GM21825 (cell line): Measurements from ENCODE around the gene SPTBN1.

Source experiments
- ATAC-seq: cut with Tn5 transposase; IDR thresholded peaks from one replicate; pipeline ENCODE4 v1.9.1; 2021; ENCODE audit warnings: mild to moderate bottlenecking, moderate library complexity; ENCODE audit not compliant: unreplicated experiment

The SPTBN1 gene

DNA sequence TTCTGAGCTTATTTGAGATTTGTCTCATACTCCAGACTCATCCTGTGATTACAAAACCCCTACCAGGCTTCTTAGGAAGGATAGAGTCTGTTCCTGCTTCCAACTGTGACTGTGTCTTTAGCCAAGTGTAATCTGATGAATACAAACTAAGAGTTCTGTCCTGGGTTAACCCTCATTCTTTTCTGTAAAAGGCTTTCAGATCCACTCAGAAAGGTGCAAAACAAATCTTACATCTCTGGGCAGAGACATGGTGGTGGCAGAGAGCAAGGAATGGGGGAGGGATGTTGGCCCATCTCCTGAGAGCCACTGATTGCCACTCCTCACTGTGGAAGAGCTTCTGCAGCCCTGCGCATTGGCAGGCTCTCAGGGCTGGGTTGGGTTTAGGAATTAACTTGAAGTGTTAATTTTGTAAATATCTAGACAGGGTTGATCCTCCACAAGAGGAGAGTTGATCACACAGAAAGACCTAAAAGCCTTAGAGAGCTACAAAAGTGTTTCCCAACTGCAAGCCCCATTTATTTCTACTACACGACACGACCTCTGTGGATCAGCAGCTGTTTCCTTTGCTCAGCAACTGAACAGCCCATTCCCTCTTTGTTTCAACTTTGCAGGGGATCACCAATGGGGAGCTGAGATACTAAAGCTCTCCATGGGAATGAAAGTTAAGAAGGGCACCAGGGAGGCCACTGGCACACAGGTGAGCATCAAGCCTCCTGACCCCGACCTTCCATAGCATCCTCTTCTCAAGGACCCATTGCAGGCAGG, 23.7 kb upstream of the SPTBN1 start:
- ATAC-seq = no peak

DNA sequence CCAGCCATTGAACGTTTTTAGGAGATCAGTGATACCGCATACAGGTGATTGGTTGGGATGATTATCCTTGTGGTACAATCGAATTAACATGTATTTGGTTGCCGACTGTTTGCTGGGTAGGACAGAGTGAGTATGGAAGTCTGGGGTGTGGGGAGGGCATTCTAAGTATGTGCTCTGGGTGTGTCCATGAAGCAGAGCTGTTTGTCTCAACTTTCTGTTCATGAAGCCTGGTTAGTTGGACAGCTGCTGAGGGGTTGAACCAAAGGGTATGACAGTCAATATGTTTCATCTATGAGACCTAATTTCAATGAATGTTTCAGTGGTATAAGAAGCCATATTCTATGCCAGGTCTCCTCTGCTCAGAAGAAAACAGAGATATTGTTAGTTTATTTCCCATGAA, 21.9 kb upstream of the SPTBN1 start:
- no peak for ATAC-seq

DNA sequence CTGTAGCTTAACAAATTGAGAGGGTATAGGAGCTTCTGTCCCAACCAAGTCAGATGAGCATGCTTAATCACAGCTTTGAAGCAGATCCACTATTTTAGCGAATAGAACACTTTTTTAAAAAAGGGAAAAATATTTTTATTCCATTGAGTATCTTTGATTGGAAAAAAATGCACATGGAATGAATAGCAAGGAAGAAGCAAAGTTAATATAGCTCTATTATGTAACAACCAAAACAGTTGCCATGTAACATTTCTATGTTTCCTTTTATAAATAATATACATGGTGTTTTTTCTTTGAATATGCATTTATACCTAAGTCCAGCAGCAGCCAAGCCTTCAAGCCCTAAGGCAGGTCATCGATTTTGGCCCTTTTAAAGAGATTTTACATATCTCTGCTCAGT, 21.4 kb upstream of the SPTBN1 start:
- ATAC-seq = no peak

DNA sequence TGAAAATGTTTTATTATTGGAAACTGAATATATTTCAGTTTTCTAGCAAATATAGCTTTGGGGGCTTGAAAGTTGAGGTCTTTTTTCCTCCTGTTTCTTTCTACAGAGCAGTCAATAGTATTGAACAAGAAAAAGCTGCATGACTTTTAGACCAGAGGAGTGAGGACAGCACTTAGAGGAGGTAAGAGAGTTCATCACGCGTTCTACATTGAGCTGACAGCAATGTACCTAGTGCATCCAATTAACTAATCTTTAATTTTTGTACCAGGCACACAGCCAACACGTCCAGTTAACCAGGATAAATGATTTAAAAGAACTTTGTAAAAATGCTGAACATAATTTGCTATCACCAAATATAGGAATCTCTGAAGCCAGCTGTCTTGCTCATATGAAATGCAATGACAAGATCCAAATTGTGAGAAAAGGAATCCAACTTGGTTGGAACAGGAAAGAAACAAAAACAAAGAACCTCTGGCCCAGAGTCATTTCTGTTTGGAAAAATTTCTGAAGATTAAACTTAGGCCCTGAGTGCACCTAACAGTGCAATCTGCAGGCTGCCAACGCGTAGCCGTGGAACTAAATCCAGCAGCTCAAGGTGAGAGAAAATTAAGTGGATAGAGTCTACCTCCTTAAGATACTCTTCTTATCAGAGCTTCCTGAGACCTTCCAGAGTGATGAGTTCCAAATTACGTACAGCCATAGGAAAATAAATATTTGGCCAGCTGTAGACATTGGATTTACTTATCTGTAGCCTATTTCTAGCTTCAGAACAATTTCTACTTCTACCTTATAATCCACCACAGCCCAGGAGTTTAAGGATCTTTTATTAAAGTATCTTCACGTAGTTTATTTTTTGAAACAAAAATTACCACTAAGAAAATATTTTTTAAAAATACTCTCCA, 20.6 kb upstream of the SPTBN1 start:
- no peak for ATAC-seq

DNA sequence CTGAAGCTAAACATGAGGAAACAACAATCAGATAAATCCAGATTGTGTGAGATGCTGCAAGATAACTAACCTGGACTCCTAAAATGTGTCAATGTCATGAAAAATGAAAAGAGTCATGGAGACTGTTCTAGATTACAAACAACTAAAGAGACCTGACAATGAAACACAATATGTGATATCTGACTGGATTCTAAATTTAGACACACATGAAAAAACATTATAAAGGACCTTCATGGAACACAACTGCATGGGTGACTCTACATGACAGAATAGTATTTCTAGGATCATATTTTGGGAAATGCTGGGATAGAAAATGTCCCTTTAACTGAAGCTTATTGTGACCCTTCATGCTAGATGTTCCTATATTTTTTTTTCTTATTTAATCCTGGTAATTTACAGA, 18.5 kb upstream of the SPTBN1 start:
- ATAC-seq = no peak

DNA sequence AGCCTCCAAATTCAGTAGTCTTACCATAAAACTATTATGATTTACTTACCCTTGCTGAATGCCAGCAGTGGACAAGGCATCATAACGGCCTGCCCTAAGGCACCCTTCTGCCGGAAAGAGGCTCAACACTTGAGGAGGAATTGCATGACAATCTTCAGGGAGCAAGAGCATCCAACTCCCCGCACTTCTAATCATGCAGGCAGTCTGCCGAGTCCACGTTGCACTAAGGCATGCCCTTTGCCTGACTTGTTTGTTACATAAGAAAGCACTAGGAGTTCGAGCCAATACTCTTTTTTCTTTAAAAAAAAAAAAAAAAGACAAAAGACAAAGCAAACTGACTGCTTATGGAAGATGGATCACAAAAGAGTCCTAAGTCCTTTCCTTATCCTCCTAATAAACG, 17.9 kb upstream of the SPTBN1 start:
- ATAC-seq = no peak

DNA sequence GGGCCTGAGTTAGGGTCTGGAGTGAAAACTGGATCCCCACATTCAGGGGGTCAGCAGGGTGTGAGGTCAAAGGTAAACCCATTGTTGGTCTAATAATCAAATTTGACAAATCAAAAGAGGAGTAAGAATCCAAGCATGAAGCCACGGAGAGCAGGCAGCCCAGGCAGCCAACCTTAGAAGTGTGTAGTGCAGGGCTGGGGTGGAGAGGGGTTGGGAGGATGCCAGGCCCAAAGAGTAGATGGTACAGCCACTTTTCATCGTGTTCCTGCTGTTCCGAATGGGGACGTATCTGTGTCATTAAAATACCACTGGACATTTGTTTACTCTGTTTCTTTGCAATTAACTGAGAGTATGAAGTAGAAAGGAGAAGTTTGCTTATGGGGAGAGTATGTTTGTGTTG, 16.5 kb upstream of the SPTBN1 start:
- no peak for ATAC-seq

DNA sequence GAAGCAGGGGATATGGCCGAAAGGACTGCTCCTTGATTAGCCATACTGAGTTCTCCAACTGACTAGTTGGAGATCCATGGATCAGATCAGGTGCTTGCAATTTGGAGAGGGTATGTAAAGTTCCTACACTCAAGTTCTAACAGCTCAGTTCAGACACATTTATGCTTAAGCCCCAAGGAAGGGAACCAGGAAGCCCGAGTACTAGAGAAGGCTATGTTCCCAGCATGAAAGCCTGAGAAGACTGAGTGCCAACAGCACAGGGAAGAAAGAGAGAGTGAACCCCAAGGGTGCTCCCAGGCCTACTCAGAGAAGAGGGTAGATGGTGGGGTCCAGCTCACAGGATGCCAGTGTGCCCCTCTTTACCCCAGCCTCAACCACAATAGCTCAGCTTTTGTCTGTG, 16.1 kb upstream of the SPTBN1 start:
- ATAC-seq = no peak

DNA sequence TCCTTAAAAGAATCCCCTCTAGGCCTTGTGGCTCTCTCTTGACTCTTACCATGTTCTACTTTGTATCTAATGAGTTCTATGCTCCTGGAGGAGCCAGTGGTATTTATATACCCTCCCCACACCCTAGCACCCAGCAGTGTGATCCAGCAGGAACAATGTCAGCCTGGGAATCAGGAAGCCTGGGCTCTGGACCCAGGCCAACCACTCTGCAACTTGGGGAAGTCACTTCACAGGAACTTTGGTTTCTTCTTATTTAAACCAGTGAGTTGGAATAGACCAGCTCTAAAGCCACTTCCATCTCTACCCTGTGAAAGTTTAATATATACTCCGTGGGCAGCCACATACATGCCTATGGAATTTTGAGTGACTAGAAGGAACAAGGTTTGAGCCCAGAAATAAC, 11.6 kb upstream of the SPTBN1 start:
- no peak for ATAC-seq

DNA sequence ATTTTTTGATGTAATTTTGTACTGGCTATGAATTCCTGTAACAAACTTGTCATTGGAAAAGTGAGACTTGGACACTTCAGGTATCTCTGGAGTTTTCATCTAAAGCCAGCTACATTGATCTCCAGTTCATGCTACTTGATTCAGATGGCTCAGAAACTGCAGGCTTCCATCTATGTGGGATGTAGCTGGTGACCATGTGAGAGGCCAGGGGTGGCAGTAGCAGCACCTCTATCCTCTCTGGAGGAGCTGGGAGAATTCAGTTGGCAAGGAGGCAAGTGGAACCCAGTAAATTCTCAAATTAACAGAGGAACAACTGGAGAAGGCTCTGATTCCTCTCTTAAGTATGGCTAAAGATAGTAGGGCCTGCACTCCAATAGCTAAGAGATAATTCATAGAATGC, 10.0 kb upstream of the SPTBN1 start:
- no peak for ATAC-seq

DNA sequence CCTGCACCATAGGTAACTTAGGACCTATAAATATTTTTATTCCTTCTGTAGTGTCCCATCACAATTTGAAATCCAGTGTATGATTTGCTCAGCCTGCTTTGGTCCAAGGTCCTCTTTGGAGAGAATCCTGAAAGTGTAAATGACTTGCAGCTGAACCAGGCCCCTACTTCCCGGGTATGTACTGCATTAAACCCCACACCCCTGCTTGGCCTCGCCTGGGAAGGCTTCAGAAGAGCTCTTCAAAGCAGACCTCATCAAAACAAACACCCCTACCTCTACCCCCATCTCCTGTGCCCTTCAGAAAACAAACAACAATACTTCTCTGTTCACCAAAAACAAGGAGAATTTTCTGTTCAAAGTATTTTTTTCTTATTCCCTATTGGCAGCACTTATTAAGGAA, 9.5 kb upstream of the SPTBN1 start:
- ATAC-seq = no peak

DNA sequence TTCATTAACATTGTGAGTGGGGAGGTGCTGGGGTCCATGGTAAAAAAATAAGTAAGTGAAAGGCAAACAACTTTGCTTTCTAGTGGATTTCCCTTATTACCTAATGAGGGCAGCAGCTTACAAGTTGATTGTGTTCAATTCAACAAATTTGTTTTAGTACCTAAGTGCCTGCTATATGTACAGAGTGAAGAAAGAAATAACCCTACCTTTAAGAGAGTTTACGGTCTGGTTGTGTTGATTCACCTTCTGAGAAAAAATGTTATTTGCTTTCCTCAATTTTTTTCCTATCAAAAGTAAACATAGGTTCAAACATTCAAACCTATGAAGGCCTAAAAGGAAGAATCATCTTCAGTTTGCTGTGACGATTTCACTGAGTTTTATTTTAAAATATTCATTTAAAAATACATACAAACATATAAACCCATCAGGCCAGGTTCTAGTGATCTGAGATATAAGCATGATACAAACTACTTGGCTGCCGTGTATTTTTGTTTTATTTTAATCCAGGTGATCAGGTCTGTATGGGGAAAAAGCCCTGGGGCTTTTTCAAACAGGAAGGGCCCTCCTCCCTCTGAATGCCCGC, 1.5 kb upstream of the SPTBN1 start:
- ATAC-seq = no peak

DNA sequence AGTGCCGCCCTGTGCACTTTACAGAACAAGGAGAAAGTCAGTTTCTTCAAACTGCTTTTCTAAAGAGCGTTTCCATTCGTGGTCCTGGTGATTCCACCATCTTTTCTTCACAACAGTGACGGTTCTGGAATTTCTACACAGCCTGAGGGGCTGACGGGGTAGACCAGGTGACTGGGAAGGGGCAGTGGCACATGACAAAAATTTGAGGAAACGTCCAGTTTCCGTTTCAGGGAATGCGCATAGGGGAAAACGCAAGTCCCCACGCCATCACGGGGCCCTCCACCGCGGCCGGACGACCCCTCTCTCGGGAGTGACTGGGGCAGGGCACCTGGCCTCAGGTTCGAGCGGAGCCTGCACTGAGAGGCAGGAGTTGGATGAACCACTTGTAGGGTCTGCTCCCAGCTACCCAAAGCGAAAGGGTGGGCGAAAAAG, 980 bp upstream of the SPTBN1 start:
- no peak for ATAC-seq

DNA sequence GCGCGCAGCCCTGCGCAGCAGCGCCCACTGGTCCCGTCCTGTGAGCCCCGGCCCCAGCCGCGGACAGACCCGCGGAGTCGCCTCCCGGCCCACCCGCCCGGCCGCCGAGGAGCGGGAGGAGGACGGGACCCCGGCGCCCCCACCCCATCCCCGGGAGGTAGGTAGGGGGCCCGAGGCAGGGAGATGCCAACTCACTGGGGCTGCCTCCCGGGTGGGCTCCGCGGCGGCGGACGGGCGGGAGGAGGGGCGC, 160 bp downstream of the SPTBN1 start:
- ATAC-seq = no peak

DNA sequence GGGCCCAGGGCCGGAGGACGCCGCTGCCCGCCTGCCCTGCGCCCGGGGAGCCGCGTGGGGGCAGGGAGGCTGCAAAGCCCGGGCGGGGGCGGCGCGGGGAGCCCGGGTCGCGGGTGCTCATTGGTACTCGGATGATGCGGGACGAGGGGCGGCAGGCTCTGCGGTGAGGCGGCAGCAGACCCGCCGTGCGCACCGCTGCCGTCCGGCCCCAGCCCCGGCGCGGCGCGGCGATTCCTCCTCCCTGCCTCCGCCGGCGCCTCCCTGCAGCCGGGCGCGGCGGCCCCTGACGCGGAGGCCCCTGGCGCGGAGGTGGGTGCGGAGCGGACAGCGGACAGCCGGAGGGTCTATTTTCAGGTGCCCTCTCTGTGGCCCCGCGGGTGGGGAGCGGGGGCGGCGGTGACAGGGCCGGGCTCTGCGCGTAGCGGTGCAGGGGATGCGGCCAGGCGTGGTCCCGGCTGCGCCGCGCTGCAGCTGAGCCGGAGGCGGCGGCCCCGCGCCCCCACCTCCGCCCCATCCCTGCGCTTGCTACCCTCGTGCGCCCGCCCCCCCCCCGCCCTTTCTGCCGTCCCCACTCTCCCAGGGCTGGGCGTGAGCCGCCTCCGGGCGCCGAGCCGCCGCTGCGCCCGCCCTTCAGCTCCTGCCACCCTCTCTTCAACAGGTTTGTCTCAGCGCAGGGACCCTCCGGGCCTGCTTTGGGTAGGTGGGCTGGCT, 640 bp downstream of the SPTBN1 start:
- ATAC-seq = no peak

DNA sequence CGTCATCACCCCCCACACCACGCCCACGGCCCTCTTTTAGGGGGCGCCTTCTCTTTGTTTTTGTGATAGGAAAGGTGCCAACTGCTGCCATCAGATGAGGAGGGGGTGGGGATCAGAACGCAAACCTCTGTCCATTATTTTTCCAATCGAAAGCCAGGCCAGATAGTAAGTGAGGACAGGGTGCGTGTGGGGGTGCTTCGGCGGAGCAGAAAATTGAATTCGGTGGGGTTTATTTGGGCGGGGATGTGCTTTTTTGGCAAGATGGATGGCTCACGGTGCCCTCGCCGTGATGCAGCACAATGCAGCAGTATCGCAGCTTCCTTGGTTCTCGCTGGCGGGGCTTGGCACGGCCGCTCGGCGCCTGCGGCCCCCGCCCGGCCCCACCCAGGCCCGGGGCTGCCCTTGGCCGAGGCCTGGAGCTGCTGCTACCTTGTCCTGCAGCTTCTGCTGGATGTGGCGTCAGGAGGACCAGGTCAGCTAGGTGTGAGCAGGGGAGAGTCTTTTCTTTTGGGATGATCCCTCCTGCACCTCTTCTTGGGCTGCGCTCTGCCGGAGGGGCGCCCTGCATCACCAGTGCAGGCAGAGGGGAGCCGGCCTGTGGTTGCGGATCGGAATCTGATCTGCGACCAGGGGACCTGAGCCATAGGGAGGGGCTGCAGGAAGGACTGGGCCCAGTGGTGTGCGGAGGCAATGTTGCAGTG, 1.3 kb downstream of the SPTBN1 start:
- no peak for ATAC-seq

DNA sequence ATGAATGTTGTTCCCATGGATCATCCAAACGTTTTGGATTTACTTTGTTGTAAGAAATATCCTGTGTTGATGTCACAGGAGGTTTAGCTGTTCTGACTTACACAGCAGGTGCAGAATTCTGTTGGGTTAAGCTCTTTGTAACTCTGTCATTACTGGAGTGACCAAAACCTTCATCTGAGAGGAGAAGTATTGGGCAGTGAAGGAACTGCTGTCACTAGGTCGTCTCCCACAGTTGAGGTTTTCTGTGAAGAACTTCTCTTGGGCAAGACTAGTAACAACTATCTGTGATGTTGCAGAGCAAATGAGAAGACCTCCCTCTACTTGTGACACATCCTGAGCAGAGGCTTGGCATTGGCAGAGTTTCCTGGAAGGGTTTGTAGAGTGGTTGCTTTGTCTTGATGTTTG, 2.9 kb downstream of the SPTBN1 start:
- no peak for ATAC-seq

DNA sequence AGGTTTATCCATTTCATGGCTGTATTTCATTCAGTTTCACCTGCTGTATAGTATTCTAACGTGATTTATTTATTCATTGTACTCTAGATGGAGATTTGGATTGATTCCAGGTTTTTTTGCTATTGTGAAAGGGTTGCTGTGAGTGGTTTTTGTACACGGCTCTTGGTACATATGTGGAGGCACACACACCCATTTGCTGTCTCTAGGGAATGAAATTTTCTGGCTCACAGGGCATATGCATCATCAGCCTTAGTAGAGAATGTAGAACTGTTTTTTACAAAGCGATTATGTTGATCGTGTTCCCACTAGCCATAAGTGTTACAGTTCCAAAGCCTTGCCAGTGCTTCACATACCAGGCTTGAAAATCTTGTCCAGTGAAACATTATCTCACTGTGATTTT, 5.1 kb downstream of the SPTBN1 start:
- no peak for ATAC-seq

DNA sequence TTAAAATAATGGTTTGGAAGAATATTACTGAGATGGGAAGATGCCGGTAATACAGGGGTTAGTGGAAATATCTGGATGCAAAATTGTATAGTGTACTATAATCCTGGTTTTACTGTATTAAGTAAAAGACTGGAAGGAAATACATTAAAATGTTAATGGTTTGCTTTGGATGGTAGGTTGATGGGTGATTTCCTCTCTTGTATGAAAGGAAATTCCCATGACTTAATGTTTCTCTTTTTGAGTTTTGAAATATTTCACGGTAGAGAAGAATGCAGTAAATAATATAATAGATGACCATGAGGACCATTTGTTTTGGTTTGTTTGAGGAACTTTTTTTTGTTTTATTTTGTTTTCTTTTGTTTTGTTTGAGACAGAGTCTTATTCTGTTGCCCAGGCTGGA, 8.2 kb downstream of the SPTBN1 start:
- no peak for ATAC-seq

DNA sequence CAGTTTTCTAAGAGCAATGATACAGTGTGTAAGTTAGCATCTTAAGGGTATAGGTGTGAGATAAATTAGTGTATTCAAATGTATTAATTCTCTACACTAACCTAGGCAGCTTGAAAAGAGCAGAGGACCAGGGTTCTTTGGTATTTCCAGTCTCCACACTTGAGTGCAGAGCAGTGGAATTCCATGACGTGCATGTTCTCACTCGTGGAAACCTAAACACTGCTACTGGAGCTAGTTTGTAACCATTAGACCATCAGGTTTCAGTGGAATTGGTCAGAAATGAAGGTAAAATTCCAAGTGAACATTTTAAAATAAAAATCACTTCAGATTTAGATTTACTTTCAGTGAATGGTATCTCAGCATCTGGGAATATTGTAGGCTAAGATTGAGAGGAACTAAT, 9.0 kb downstream of the SPTBN1 start:
- ATAC-seq = no peak

DNA sequence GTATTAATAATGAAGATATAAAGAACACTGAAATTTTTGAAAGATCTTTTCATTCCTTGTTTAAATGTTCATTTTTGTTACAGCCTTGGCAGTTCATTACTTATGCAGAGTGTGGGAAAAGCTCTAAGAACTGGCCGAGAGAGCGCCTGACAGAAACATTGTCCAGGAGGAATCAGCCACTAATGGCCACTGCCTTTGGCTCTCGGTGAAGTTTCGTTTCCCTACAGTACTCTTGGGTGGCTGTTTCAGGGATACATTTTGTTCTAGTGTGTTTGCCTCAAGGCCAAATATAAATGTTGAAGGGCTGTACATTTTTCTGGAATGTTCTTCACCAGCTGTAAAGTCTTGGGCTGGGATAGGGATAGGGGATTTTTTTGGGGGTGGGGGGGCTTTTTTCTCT, 10.7 kb downstream of the SPTBN1 start:
- ATAC-seq = no peak
